ENCODE results near the gene GMIP. TPM values are rescaled to one million over a fixed set of nuclear protein-coding genes. Genes with fewer than 3 reads are reported as not detected.

The GMIP gene
- total RNA-seq, 1 experiment from 2014 or later, result 18.1 TPM

Other genes with a start within 250 kb of the GMIP start
- gene GATAD2A, start 238.0 kb downstream of the GMIP start, total RNA-seq (2021; ENCODE audit: unreplicated experiment), result 99.6 TPM
- 1.8 TPM for gene TSSK6, start 128.1 kb downstream of the GMIP start, total RNA-seq (2021; ENCODE audit: unreplicated experiment)
- 287 TPM for gene NDUFA13, start 127.4 kb downstream of the GMIP start, total RNA-seq (2021; ENCODE audit: unreplicated experiment)
- gene YJEFN3, start 114.7 kb downstream of the GMIP start, total RNA-seq (2021; ENCODE audit: unreplicated experiment), result 6.1 TPM
- gene CILP2, start 105.4 kb downstream of the GMIP start, total RNA-seq (2021; ENCODE audit: unreplicated experiment), result 0.46 TPM
- 8.3 TPM for gene PBX4, start 25.0 kb downstream of the GMIP start, total RNA-seq (2021; ENCODE audit: unreplicated experiment)
- 16.0 TPM for gene LPAR2, start 15.4 kb downstream of the GMIP start, total RNA-seq (2021; ENCODE audit: unreplicated experiment)
- 62.3 TPM for gene ATP13A1, start 20.0 kb upstream of the GMIP start, total RNA-seq (2021; ENCODE audit: unreplicated experiment)
- 15.6 TPM for gene ZNF101, start 25.2 kb upstream of the GMIP start, total RNA-seq (2021; ENCODE audit: unreplicated experiment)
- gene ZNF14, start 89.5 kb upstream of the GMIP start, total RNA-seq (2021; ENCODE audit: unreplicated experiment), result 5.6 TPM
- 11.4 TPM for gene ZNF506, start 178.1 kb upstream of the GMIP start, total RNA-seq (2021; ENCODE audit: unreplicated experiment)
- 8.9 TPM for gene ZNF253, start 222.2 kb upstream of the GMIP start, total RNA-seq (2021; ENCODE audit: unreplicated experiment)

Measured in Panc1 (cell line).